Muscle of leg (tissue), 11 donors: ENCODE results near the gene DEK. TPM values are rescaled to one million over a fixed set of nuclear protein-coding genes. Genes with fewer than 3 reads are reported as not detected.
"Not testable (repeated sequence)": the region's sequence is repeated elsewhere in the genome, so short reads cannot be mapped to it uniquely, and the experiment has no call there.

Experiments
- DNase-seq: peaks from one replicate; pipeline ENCODE4 v3.0.0; 2013
- H3K27ac ChIP-seq: one replicate; pipeline ENCODE4 v1.5.1; 2013; ENCODE audit warnings: mild to moderate bottlenecking, low read length, control low read depth
- H3K27me3 ChIP-seq: one replicate; pipeline ENCODE4 v1.6.1; 2013; ENCODE audit warnings: low read length; ENCODE audit not compliant: control insufficient read depth, insufficient read depth
- H3K36me3 ChIP-seq: one replicate; pipeline ENCODE4 v1.6.1; 2013; ENCODE audit warnings: low read length; ENCODE audit not compliant: control insufficient read depth, insufficient read depth
- H3K4me1 ChIP-seq: one replicate; pipeline ENCODE4 v1.6.1; 2013; ENCODE audit warnings: low read length; ENCODE audit not compliant: control insufficient read depth, insufficient read depth
- H3K4me3 ChIP-seq: one replicate; pipeline ENCODE4 v1.5.1; 2013; ENCODE audit warnings: low read length, control low read depth
- H3K9me3 ChIP-seq: replicated peaks from 2 replicates; pipeline ENCODE4 v1.6.1; 2013; ENCODE audit warnings: low read depth, low read length; ENCODE audit not compliant: control insufficient read depth
- WGBS: methylation state at CpG from one replicate; pipeline ENCODE4 v1.1.5; 2013; ENCODE audit warnings: missing lambda C conversion rate; ENCODE audit not compliant: insufficient coverage; 5-methylcytosine and 5-hydroxymethylcytosine counted together
- polyA plus RNA-seq, 8 donors: library from polyadenylated mRNA; unstranded; fragments of 120-200 nt; gene quantifications; one replicate each; pipeline versions ENCODE4 v1.2.1 to v1.2.3, GENCODE V29; 2013; ENCODE audit warnings: inconsistent platforms in 1 of 8, low replicate concordance in 1 of 8; ENCODE audit not compliant: insufficient read length in 8 of 8, insufficient read depth in 1 of 8
- total RNA-seq: library from RNA; stranded (reverse); fragments of 120-200 nt; gene quantifications from one replicate; pipeline ENCODE4 v1.2.4, GENCODE V29; 2013

Gene DEK
- total and polyA plus RNA-seq, 9 donors, result 82.6 to 141 (median 120) TPM

DNA sequence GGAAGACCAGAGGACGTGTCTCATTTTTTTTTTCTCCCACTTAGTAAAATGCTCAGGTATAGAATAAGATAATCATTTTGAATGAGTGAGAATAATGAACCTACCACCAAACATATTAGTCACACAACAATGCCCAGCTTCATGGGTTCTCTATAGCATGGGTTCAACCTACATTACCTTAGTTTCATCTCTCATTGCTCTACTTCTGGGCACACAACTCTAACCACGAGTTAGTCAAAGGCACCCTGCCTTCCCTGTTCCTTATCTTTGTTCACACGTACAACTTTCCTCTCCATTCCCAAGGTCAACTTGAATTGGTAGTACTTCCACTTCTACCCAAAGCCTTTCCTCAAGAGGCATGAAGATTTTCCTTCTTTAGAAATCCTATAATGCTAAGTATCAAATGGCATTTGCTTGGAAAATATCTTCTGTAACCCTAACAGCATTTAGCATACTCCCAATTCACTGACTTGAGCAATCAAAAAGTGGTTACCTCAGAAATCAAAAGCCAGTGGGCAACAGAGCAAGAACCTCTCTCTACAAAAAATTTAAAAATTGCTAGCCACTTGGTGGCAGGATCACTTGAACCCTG lies 20.9 kb downstream of the DEK start:
- H3K4me3 ChIP-seq, result no peak overlapping the region
- H3K27me3 ChIP-seq, result no peaks in the 10 kb centered on the region
- H3K36me3 ChIP-seq, result peaks cover 30% of the 10 kb centered on the region
- H3K27ac ChIP-seq, result no peak overlapping the region
- no peaks in the 10 kb centered on the region for H3K4me1 ChIP-seq
- no peak for DNase-seq
- no peaks in the 10 kb centered on the region for H3K9me3 ChIP-seq
- WGBS, result 80% methylated on average over 1 of the region's 3 CpGs

GRCh38 chr6:18242062-18242851 lies 22.1 kb downstream of the DEK start:
- no peak for DNase-seq
- 83% methylated on average over 7 of the region's 11 CpGs for WGBS
- Histone ChIP-seq H3K36me3 (peaks cover 30% of the 10 kb centered on the region), H3K27me3 (no peaks in the 10 kb centered on the region), H3K9me3 (no peaks in the 10 kb centered on the region), H3K4me3 (no peak overlapping the region), H3K4me1 (no peaks in the 10 kb centered on the region), H3K27ac (no peak overlapping the region)

DNA sequence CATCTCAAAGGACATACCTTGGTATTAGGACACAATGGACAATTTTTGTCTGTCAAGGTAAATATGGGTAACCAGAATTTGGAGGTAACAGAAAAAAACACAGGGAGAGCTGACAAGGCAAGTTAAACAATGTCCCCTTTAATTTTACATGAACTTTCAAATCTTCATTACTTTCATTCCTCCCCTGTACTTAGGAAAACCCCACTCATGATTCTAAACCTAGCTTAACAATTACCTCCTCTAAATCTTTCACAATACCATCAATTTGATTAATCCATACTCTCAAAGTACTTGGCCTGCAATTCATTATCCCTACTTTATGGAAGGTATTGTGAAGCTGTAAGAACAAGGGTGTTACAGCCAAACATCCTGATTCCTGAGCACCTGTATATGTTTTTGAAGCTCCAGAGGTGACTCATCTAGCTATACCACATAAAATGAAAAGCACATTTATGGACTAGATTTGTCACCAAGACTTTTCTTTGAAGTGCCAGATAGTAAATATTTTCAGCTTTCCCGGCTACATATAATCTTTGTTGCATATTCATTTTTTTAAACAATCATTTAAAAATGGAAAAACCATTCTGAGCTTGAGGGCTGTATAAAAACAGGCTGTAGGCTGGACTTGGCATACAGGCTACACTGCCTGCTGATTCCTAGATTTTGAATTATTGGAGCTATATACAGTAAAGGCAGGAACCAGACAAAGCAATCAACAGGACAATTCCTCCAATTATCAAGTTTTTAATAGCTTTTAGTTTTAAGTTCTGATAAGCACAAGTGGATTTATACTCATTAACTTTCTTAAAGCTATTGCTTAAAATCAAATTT lies 22.9 kb downstream of the DEK start:
- H3K4me3 ChIP-seq, result no peak overlapping the region
- WGBS, result no CpG with 5 or more reads among the region's 1 CpG
- H3K36me3 ChIP-seq, result peaks cover 33% of the 10 kb centered on the region
- H3K4me1 ChIP-seq, result no peaks in the 10 kb centered on the region
- no peak for DNase-seq
- H3K27ac ChIP-seq, result no peak overlapping the region
- H3K27me3 ChIP-seq, result no peaks in the 10 kb centered on the region
- H3K9me3 ChIP-seq, result no peaks in the 10 kb centered on the region

DNA sequence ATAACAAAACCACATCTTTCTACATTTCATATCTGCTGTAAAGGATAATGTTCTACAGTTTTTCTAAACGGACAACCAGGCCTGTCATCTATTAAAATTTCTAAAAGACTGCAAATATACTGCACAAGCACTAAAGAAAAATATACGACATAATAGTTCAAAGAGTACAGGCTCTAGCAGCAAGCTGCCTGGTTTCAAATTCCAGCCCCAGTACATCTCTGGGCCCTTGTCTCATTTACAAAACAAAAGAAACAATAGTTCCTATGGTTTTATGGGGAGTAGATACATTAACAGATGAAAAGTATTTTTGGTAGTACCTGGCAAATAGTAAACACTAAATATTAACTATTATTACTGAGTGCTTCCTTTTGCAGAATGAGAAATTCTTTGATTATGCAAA lies 24.1 kb downstream of the DEK start:
- H3K4me3 ChIP-seq, result no peak overlapping the region
- no peaks in the 10 kb centered on the region for H3K9me3 ChIP-seq
- no peaks in the 10 kb centered on the region for H3K27me3 ChIP-seq
- WGBS, result no CpG with 5 or more reads among the region's 2 CpGs
- no peak for DNase-seq
- peaks cover 34% of the 10 kb centered on the region for H3K36me3 ChIP-seq
- no peaks in the 10 kb centered on the region for H3K4me1 ChIP-seq
- H3K27ac ChIP-seq, result no peak overlapping the region

- no peak for DNase-seq
- Histone ChIP-seq H3K36me3 (peaks cover 18% of the 10 kb centered on the region), H3K27me3 (no peaks in the 10 kb centered on the region), H3K4me3 (no peak overlapping the region), H3K4me1 (no peaks in the 10 kb centered on the region), H3K9me3 (peaks cover 6% of the 10 kb centered on the region), H3K27ac (no peak overlapping the region)
- no CpG with 5 or more reads among the region's 1 CpG for WGBS
Measured at GRCh38 chr6:18237167-18237566, 27.2 kb downstream of the DEK start.

DNA sequence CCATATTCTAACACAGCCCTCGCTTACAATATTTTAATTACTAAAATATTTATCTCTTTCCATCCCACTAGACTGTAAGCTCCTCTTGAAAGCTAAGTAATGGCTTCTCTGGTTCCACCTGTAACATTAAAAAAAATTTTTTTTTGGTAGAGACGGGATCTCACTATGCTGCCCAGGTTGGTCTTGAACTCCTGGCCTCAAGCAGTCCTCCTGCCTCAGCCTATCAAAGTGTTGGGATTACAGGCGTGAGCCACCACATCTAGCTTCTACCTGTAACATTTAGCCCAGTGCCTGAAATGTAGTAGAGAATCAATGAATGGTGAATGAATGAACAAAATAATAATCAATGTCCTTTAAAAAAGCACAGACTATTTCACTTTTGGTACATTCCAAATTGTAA lies 28.8 kb downstream of the DEK start:
- Histone ChIP-seq H3K36me3 (peaks cover 16% of the 10 kb centered on the region), H3K27me3 (no peaks in the 10 kb centered on the region), H3K4me3 (no peak overlapping the region), H3K27ac (no peak overlapping the region), H3K4me1 (no peaks in the 10 kb centered on the region), H3K9me3 (peaks cover 10% of the 10 kb centered on the region)
- WGBS, result no CpG with 5 or more reads among the region's 3 CpGs
- DNase-seq, result no peak

DNA sequence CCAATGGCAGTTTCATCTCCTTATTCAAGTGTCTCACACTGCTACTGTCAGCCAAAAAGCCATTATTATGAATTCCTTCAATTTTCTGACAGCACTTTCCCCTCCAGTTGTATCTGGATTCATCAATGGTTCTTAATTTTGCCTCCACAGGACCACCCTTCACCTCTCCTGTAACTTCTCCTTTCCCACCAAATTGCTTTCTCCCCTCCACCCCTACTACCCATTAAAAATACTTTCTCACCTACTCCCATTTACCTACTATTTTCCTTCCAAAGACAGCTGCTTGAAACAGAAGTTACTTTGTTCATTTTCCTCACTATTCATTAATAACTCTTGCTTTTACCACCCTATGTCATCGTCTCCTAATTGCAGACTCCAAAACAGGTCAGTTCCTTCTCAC lies 29.8 kb downstream of the DEK start:
- Histone ChIP-seq H3K36me3 (peaks cover 16% of the 10 kb centered on the region), H3K9me3 (peaks cover 10% of the 10 kb centered on the region)
- no CpG with 5 or more reads among the region's 1 CpG for WGBS

GRCh38 chr6:18233770-18234169 lies 30.6 kb downstream of the DEK start:
- not testable (repeated sequence) for DNase-seq, H3K27ac ChIP-seq, H3K4me3 ChIP-seq, H3K27me3 ChIP-seq, H3K4me1 ChIP-seq
- Histone ChIP-seq H3K36me3 (peaks cover 18% of the 10 kb centered on the region), H3K9me3 (peaks cover 12% of the 10 kb centered on the region)
- no CpG with 5 or more reads among the region's 4 CpGs for WGBS

More for the DNA sequence above, 29.8 kb downstream of the DEK start:
- H3K4me3 ChIP-seq, result no peak overlapping the region
- H3K27me3 ChIP-seq, result no peaks in the 10 kb centered on the region
- no peaks in the 10 kb centered on the region for H3K4me1 ChIP-seq
- no peak overlapping the region for H3K27ac ChIP-seq
- DNase-seq, result no peak

GRCh38 chr6:18231856-18232255 lies 32.5 kb downstream of the DEK start:
- not testable (repeated sequence) for H3K4me1 ChIP-seq, H3K4me3 ChIP-seq, H3K27ac ChIP-seq, H3K27me3 ChIP-seq, DNase-seq
- Histone ChIP-seq H3K36me3 (peaks cover 32% of the 10 kb centered on the region), H3K9me3 (peaks cover 18% of the 10 kb centered on the region)
- 83% methylated on average over 1 of the region's 7 CpGs for WGBS

- not testable (repeated sequence) for H3K27me3 ChIP-seq, H3K4me1 ChIP-seq, H3K27ac ChIP-seq, DNase-seq, H3K4me3 ChIP-seq
- H3K36me3 ChIP-seq, result peaks cover 20% of the 10 kb centered on the region
- peaks cover 16% of the 10 kb centered on the region for H3K9me3 ChIP-seq
- 98% methylated on average over 12 of the region's 14 CpGs for WGBS
Measured at GRCh38 chr6:18228590-18228989, 35.7 kb downstream of the DEK start.
